Fibroblast of the aortic adventitia (primary cell): ENCODE results near the gene FRY. TPM values are rescaled to one million over a fixed set of nuclear protein-coding genes. Genes with fewer than 3 reads are reported as not detected.

ENCODE experiments used
- DNase-seq: peaks from one replicate; pipeline ENCODE4 v3.0.0-alpha.2; 2010; ENCODE audit warnings: low read depth
- H3K4me3 ChIP-seq: 2 replicates; pipeline ENCODE4 v1.5.1; 2011; ENCODE audit warnings: low read depth, mild to moderate bottlenecking, control low read depth, low read length, moderate library complexity
- CTCF ChIP-seq: IDR thresholded peaks from 2 replicates; pipeline ENCODE4 v1.5.1; 2011; ENCODE audit warnings: mild to moderate bottlenecking, low read length, control low read depth, inconsistent platforms; ENCODE audit not compliant: insufficient read depth
- total RNA-seq: library from RNA; depleted of rRNA; stranded (reverse); fragments of >200 nt; gene quantifications from 2 replicates; pipeline ENCODE4 v1.2.3, GENCODE V29; 2012; ENCODE audit warnings: low replicate concordance

The FRY gene
- total RNA-seq, 1 donor: 4.3 TPM

GRCh38 chr13:32300920-32301319 lies 269.3 kb downstream of the FRY start:
- no peak overlapping the region for H3K4me3 ChIP-seq
- no peak for TF ChIP-seq CTCF
- no peak for DNase-seq

- H3K4me3 ChIP-seq: no peak overlapping the region
- TF ChIP-seq CTCF: no peak
These were observed 270.9 kb downstream of the FRY start for GRCh38 chr13:32302461-32302860.

GRCh38 chr13:32305646-32306045 lies 274.1 kb downstream of the FRY start:
- no peak for DNase-seq
- no peak for TF ChIP-seq CTCF
- H3K4me3 ChIP-seq: no peak overlapping the region

More at GRCh38 chr13:32302461-32302860, 270.9 kb downstream of the FRY start:
- DNase-seq: no peak

- DNase-seq: no peak
- no peak for TF ChIP-seq CTCF
- H3K4me3 ChIP-seq: no peak overlapping the region
These were observed 277.9 kb downstream of the FRY start for GRCh38 chr13:32309312-32310133.

GRCh38 chr13:32310134-32310706 lies 278.6 kb downstream of the FRY start:
- H3K4me3 ChIP-seq: no peak overlapping the region
- TF ChIP-seq CTCF: peak; percentile 65
- peak; percentile 85 for DNase-seq

GRCh38 chr13:32311188-32311897 lies 279.8 kb downstream of the FRY start:
- no peak overlapping the region for H3K4me3 ChIP-seq
- DNase-seq: no peak
- no peak for TF ChIP-seq CTCF
